ENCODE data around the gene CLDN3. TPM values are rescaled to one million over a fixed set of nuclear protein-coding genes. Genes with fewer than 3 reads are reported as not detected.
A peak's percentile ranks its signal among the peaks of the same experiment; 100 is the strongest.

CLDN3 gene
- polyA plus RNA-seq, 2 of the 4 experiments (the other 2 are of a cell fraction), result 1.7 to 2.0 TPM

GRCh38 chr7:73770860-73771670, 995 bp upstream of the CLDN3 start:
- ChIA-PET POLR2A (interaction anchor here (0.6 kb wide), 1 partner anchor 93 kb away, joined by 3 read pairs; no protein-coding TSS in a partner anchor), CTCF (interaction anchor here (1.3 kb wide), 1 partner anchor 36 kb away, joined by 3 read pairs; no protein-coding TSS in a partner anchor)
- ATAC-seq (no peak), DNase-seq (ENCODE audit: low read depth in 1 of 2, low spot score in 1 of 2) (no peak), FAIRE-seq (no peak)
- peak overlapping the region in 1 of 2 experiments; percentile 84; a peak in 4 of 6 replicates for H3K27ac ChIP-seq
- no peaks in the 10 kb centered on the region for H3K9me3 ChIP-seq
- H3K4me3 ChIP-seq, result peak overlapping the region; percentile 51
- WGBS (ENCODE audit: missing lambda C conversion rate), result 77% methylated on average over 17 of the region's 17 CpGs
- TF ChIP-seq HEYL (CRISPR knock-in tag; IDR thresholded peaks at IDR 0.05) (no peak), NR3C1 (IDR thresholded peaks at IDR 0.05) (no peak), CHD4 (IDR thresholded peaks at IDR 0.05; ENCODE audit: borderline replicate concordance) (no peak)
- peak overlapping the region; percentile 71 for H3K4me2 ChIP-seq
- H3K4me1 ChIP-seq, result peaks cover 11% of the 10 kb centered on the region

DNA sequence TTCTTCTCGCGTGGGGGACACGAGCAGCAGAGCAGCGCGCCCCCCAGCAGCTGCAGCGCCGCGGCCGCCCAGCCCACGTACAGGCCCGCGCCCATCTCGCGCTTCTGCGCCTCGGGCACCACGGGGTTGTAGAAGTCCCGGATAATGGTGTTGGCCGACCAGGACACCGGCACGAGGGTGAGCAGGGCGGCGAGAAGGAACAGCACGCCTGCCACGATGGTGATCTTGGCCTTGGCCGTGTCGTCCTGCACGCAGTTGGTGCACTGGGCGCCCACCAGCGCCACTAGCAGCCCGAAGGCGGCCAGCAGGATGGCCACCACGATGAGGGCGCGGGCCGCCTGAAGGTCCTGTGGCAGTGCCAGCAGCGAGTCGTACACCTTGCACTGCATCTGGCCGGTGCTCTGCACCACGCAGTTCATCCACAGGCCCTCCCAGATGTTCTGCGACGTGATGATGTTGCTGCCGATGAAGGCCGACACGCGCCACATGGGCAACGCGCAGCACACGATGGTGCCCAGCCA, 529 bp downstream of the CLDN3 start:
- TF ChIP-seq ZSCAN20 (CRISPR knock-in tag; IDR thresholded peaks at IDR 0.05) (no peak), MAZ (IDR thresholded peaks at IDR 0.05; ENCODE audit: borderline replicate concordance, low read depth, low read length) (no peak), FOSL2 (IDR thresholded peaks at IDR 0.05) (no peak), FOSL2 (CRISPR knock-in tag; IDR thresholded peaks at IDR 0.05) (no peak), RCOR1 (IDR thresholded peaks at IDR 0.05; ENCODE audit: low read depth, low read length) (no peak), MYC (IDR thresholded peaks at IDR 0.05; ENCODE audit: borderline replicate concordance, low read length) (no peak), CBX2 (IDR thresholded peaks at IDR 0.05; ENCODE audit: borderline replicate concordance, low read depth) (no peak), HMGXB4 (CRISPR knock-in tag; IDR thresholded peaks at IDR 0.05; ENCODE audit: borderline replicate concordance) (no peak), JUNB (IDR thresholded peaks at IDR 0.05) (no peak), NR3C1 (IDR thresholded peaks at IDR 0.05) (no peak), ZFP36 (IDR thresholded peaks at IDR 0.05; ENCODE audit: borderline replicate concordance, partially characterized antibody) (no peak), NPAS2 (CRISPR knock-in tag; IDR thresholded peaks at IDR 0.05; ENCODE audit: borderline replicate concordance) (no peak), TFCP2L1 (CRISPR knock-in tag; IDR thresholded peaks at IDR 0.05) (no peak), KDM1A (IDR thresholded peaks at IDR 0.05; ENCODE audit: low read depth) (no peak), EHMT2 (IDR thresholded peaks at IDR 0.05; ENCODE audit: low read depth) (no peak), CEBPB (IDR thresholded peaks at IDR 0.05) (no peak), SREBF2 (IDR thresholded peaks at IDR 0.05) (no peak), CHD2 (IDR thresholded peaks at IDR 0.05; ENCODE audit: low read length, partially characterized antibody) (no peak)
- TF ChIP-seq, protein P1, sequence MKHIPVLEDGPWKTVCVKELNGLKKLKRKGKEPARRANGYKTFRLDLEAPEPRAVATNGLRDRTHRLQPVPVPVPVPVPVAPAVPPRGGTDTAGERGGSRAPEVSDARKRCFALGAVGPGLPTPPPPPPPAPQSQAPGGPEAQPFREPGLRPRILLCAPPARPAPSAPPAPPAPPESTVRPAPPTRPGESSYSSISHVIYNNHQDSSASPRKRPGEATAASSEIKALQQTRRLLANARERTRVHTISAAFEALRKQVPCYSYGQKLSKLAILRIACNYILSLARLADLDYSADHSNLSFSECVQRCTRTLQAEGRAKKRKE (CRISPR knock-in tag; IDR thresholded peaks at IDR 0.05; ENCODE audit: low read depth), result no peak
- TF ChIP-seq, protein P2, sequence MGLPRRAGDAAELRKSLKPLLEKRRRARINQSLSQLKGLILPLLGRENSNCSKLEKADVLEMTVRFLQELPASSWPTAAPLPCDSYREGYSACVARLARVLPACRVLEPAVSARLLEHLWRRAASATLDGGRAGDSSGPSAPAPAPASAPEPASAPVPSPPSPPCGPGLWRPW (IDR thresholded peaks at IDR 0.05), result no peak
- FAIRE-seq (no peak), DNase-seq (ENCODE audit: low read depth in 1 of 2, low spot score in 1 of 2) (no peak), ATAC-seq (peak in 1 of 2 experiments; percentile 5; a peak in 2 of 6 replicates)
- CTCF ChIA-PET, result interaction anchor here (0.9 kb wide), 1 partner anchor 14 kb away, joined by 3 read pairs; no protein-coding TSS in a partner anchor
- peaks cover 7% of the 10 kb centered on the region; the same call in 2 of the 3 replicates for H3K4me1 ChIP-seq
- no peaks in the 10 kb centered on the region for H3K9me3 ChIP-seq
- peak overlapping the region; percentile 71 for H3K4me2 ChIP-seq
- WGBS (ENCODE audit: missing lambda C conversion rate), result 95% methylated on average over 38 of the region's 49 CpGs
- H3K4me3 ChIP-seq, result peak overlapping the region; percentile 51
- POLR2A ChIA-PET, result no interaction called here
- H3K27ac ChIP-seq, result peak overlapping the region; percentile 32 to 84; a peak in 5 of 6 replicates
